ENCODE measurements around the gene MRPS27.
"Not testable (repeated sequence)": the region's sequence is repeated elsewhere in the genome, so short reads cannot be mapped to it uniquely, and the experiment has no call there.

Gene MRPS27

GRCh38 chr5:72171667-72172066, 148.4 kb downstream of the MRPS27 start:
- no peak for DNase-seq (ENCODE audit: low read depth in 2 of 2, low spot score in 1 of 2)

GRCh38 chr5:72171181-72171580, 148.9 kb downstream of the MRPS27 start:
- DNase-seq (ENCODE audit: low read depth in 2 of 2, low spot score in 1 of 2) = not testable (repeated sequence)

- no peak for DNase-seq (ENCODE audit: low read depth in 2 of 2, low spot score in 1 of 2)
Measured at GRCh38 chr5:72170101-72170500, 149.9 kb downstream of the MRPS27 start.
